ENCODE measurements around the gene GPR35.

Gene GPR35

GRCh38 chr2:240624950-240625621, at the start of gene GPR35:
GPR35 (plus strand) TSS chr2:240625480; CDS start chr2:240629953, 4,473 bp downstream.
- peak; percentile 71 for DNase-seq (ENCODE audit: low spot score)

- no peak for DNase-seq (ENCODE audit: low spot score)
Measured at GRCh38 chr2:240576036-240576435, 49.2 kb upstream of the GPR35 start.

- no peak for DNase-seq (ENCODE audit: low spot score)
Measured at GRCh38 chr2:240576436-240577205, 48.7 kb upstream of the GPR35 start.

GRCh38 chr2:240577281-240578109, 47.8 kb upstream of the GPR35 start:
- DNase-seq (ENCODE audit: low spot score), result no peak

- no peak for DNase-seq (ENCODE audit: low spot score)
Measured at GRCh38 chr2:240578110-240578450, 47.2 kb upstream of the GPR35 start.

GRCh38 chr2:240578488-240578887, 46.8 kb upstream of the GPR35 start:
- no peak for DNase-seq (ENCODE audit: low spot score)

- no peak for DNase-seq (ENCODE audit: low spot score)
Measured at GRCh38 chr2:240579071-240579762, 46.1 kb upstream of the GPR35 start.

GRCh38 chr2:240579771-240580614, 45.3 kb upstream of the GPR35 start:
- DNase-seq (ENCODE audit: low spot score), result peak; percentile 83

- no peak for DNase-seq (ENCODE audit: low spot score)
Measured at GRCh38 chr2:240581811-240582210, 43.5 kb upstream of the GPR35 start.

- no peak for DNase-seq (ENCODE audit: low spot score)
Measured at GRCh38 chr2:240582781-240583180, 42.5 kb upstream of the GPR35 start.

- no peak for DNase-seq (ENCODE audit: low spot score)
Measured at GRCh38 chr2:240583774-240584173, 41.5 kb upstream of the GPR35 start.

GRCh38 chr2:240584486-240585031, 40.7 kb upstream of the GPR35 start:
- DNase-seq (ENCODE audit: low spot score), result no peak

- DNase-seq (ENCODE audit: low spot score), result no peak
Measured at GRCh38 chr2:240585101-240585500, 40.2 kb upstream of the GPR35 start.

GRCh38 chr2:240585681-240586197, 39.5 kb upstream of the GPR35 start:
- DNase-seq (ENCODE audit: low spot score), result no peak

- peak; percentile 94 for DNase-seq (ENCODE audit: low spot score)
Measured at GRCh38 chr2:240586198-240586918, 38.9 kb upstream of the GPR35 start, which contains the start of gene CAPN10. CAPN10 (plus strand) TSS chr2:240586734; CDS start chr2:240586912, 178 bp downstream.

GRCh38 chr2:240586919-240587800, 38.1 kb upstream of the GPR35 start:
- peak; percentile 45 for DNase-seq (ENCODE audit: low spot score)

GRCh38 chr2:240588006-240588655, 37.1 kb upstream of the GPR35 start:
- DNase-seq (ENCODE audit: low spot score), result no peak

GRCh38 chr2:240588669-240589068, 36.6 kb upstream of the GPR35 start:
- no peak for DNase-seq (ENCODE audit: low spot score)

All from CD4-positive, alpha-beta T cell treated with Interleukin-15 for 4 hours (primary cell).